D721Med (cell line): ENCODE measurements around the gene CARD19.

Experiments used
- DNase-seq: peaks from one replicate; pipeline ENCODE4 v3.0.0; 2011; ENCODE audit warnings: low spot score; ENCODE audit not compliant: insufficient read length
- FAIRE-seq: peaks from 2 replicates; lab custom pipeline; 2011; peaks lifted over from hg19 to GRCh38; lab: Jason Lieb, UNC
- TF ChIP-seq, protein P1 (sequence below): IDR thresholded peaks from 2 replicates; pipeline ENCODE4 v1.5.1; 2012; ENCODE audit warnings: mild to moderate bottlenecking, control low read depth; ENCODE audit not compliant: insufficient read depth; ENCODE audit errors: missing control alignments

The CARD19 gene

DNA sequence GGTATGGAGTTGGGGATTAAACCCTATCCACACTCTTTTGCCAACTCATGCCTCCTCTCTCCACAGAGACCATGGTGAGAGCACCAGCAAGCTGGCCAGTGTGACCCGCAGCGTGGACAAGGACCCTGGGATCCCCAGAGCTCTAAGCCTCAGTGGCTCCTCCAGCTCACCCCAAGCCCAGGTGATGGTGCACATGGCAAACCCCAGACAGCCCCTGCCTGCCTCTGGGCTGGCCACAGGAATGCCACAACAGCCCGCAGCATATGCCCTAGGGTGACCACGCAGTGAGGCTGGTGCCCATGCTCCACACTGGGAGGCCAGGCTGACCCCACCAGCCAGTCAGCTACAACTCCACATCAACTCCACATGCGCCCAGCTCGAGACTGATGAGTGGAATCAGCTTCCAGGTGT lies 11.5 kb upstream of the CARD19 start:
- FAIRE-seq: no peak
- TF ChIP-seq, protein P1, sequence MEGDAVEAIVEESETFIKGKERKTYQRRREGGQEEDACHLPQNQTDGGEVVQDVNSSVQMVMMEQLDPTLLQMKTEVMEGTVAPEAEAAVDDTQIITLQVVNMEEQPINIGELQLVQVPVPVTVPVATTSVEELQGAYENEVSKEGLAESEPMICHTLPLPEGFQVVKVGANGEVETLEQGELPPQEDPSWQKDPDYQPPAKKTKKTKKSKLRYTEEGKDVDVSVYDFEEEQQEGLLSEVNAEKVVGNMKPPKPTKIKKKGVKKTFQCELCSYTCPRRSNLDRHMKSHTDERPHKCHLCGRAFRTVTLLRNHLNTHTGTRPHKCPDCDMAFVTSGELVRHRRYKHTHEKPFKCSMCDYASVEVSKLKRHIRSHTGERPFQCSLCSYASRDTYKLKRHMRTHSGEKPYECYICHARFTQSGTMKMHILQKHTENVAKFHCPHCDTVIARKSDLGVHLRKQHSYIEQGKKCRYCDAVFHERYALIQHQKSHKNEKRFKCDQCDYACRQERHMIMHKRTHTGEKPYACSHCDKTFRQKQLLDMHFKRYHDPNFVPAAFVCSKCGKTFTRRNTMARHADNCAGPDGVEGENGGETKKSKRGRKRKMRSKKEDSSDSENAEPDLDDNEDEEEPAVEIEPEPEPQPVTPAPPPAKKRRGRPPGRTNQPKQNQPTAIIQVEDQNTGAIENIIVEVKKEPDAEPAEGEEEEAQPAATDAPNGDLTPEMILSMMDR: no peak
- DNase-seq: peak; percentile 11

DNA sequence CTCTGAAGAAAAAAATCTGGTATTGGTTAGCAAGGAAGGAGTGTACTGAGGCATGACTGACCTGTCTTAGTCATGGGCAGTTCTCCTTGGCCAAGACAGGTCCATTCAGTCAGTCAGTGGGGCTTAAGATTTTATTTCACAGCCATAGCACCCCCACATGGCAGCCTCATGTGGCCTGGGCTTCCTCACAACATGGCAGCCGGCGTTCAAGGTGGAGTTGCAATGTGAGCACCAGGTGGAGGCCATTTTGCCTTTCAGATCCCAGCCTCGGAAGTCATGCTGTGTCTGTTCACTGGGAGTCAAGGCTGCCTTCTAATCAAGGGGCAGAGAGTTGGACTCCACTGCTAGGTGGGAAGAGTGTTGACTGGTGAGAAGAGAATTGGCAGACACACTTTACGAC lies 10.3 kb upstream of the CARD19 start:
- DNase-seq (peak; percentile 2), FAIRE-seq (no peak)
- TF ChIP-seq, protein P1: no peak

DNA sequence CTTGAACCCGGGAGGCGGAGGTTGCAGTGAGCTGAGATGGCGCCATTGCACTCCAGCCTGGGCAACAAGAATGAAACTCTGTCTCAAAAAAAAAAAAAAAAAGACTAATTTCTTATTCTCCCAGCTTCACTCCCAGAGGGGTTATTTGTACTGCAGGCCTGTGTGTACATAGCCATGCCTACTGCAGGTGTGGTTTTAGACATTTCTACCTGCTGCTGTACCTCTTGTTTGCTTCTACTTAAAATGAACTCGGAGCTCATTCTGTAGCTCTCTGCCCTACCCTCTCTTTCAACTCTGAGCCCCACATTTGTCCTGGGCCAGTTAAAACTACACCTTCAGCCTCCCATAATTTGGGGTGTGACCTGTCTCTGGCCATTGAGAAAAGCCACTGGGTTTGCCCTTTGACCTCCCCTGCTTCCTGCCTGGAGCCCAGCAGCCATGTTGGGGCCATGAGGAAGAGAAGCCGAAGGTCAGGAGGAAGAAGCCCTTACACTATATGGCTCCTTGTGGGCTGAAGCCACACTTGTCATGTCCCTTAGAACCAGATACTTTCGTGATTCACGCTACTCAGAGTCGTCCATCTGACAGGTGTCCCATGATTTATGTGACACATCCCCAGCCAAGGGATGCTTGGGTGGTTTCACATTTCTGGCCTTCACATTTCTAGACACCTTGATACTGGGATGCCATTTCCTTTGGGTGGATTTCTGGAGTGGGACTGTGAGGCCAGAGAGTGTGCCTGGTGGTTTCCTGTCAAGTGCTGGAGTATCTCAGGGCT lies 9.4 kb upstream of the CARD19 start:
- FAIRE-seq (no peak), DNase-seq (peak; percentile 0)
- TF ChIP-seq, protein P1: no peak

DNA sequence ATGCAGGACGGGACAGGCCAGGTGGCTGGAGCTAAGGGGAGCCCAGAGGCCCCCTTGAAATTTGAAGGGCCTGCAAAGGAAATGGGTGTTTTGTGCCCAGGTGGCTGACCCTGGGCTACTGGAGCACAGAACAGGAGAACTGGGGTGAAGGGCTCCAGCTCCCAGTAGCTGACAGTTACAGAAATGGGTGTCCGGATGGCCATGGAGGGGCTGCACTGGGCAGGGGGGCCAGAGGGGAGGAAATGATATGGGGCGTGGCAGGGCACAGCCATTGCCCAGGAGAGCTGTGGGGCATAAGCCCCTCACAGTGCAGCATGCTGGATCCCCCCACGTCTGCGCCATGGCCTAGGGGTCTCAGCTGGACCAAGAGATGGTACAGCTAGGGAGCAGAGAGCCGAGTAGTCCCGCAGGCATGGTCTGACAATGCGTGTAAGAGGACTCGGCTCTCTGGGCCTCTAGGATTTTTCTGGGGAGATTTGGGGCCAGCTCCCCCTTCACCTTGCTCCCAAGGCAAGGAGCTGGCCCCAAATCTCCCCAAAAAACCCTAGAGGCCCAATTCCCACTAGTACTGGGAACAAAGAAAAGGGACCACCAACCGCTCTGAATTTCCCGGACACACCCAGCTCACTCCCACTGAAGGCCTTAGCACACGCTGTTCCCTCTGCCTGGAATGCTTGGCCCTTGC lies 7.9 kb upstream of the CARD19 start:
- FAIRE-seq: no peak
- peak; percentile 6 for DNase-seq
- TF ChIP-seq, protein P1: no peak

DNA sequence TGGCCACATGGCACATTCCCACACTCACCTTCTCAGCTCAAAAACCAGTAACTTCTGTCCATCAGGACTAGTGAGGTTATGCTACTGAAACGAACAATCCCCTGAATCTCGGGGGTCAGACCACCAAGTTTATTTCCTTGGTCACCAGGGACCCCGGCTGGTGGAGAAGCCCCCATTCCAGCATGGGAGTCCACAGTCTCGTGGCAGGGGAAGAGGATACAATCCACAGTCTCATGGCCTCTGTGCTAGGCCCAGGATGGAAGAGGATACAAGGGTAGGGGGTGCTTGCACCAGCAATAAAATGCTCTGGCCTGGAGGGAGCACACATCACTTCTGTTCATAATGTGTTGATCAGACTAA lies 7.4 kb upstream of the CARD19 start:
- FAIRE-seq (no peak), DNase-seq (peak; percentile 3)
- TF ChIP-seq, protein P1: no peak

DNA sequence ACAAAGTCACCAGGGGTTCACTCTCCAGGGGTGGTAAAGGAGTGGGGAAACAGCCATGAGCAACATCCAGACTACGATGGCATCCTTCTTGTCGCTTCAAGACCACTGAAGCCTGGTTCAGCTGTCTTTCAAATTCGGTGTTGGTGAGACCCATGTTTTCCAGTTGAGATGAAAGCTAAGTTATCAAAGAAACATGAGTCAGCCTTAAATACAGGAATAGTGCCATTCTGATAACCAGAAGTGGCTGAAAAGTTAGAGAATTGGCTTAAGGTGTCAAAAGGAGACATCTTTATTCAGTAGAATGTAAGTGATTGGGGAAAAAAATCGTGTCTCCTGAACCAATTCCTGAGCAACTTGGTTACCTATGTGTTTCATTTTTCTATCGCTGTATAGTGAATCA lies 7.0 kb upstream of the CARD19 start:
- FAIRE-seq (no peak), DNase-seq (peak; percentile 2)

More for the DNA sequence above, 7.0 kb upstream of the CARD19 start:
- TF ChIP-seq, protein P1: no peak
